ENCODE data around the gene CACNA1C.
A peak's percentile ranks its signal among the peaks of the same experiment; 100 is the strongest.

DNA sequence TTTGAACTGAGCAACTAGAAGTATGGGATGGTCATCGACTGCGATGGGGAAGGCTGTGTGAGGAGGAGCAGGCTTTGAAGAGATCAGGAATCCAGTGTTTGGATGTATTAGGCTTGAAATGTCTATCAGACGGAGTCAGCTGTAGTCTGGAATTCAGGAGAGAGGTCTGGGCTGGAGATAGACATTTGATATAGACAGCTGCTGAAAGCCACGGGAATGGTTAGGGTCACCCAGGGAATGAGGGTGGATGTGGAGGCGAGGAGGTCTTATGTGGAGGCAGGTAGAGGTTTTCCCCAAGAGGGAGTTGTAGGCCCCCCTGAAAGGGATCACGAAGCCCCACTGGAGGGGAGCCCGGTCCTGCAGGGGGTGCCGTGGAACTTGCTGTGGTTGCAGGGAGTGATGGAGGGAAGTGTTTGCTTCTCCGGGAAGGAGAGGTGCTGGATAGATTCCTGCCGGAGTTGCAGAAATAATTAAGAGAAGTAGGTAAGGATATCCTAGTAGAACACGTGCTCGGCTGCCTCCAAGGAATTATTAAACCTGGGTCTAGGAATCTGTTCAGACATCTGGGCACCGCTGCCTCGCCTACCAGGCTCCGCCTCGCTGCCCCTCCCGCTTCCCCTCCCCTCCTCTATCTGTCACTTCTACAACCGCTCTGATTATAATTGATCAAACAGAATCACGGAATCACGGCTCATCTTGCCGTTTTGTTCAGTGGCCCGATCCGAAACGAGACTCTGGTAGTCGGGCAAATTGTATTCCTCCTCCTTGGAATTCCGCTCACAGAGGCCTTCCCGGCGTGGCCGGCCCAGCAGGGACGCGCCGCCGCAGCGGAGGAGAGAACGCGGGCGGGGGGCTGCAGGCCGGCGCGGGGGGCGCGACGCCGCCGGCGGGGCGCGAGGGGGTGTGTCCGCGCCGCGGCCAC lies 826 bp upstream of the CACNA1C start:
- TF ChIP-seq, protein P1, sequence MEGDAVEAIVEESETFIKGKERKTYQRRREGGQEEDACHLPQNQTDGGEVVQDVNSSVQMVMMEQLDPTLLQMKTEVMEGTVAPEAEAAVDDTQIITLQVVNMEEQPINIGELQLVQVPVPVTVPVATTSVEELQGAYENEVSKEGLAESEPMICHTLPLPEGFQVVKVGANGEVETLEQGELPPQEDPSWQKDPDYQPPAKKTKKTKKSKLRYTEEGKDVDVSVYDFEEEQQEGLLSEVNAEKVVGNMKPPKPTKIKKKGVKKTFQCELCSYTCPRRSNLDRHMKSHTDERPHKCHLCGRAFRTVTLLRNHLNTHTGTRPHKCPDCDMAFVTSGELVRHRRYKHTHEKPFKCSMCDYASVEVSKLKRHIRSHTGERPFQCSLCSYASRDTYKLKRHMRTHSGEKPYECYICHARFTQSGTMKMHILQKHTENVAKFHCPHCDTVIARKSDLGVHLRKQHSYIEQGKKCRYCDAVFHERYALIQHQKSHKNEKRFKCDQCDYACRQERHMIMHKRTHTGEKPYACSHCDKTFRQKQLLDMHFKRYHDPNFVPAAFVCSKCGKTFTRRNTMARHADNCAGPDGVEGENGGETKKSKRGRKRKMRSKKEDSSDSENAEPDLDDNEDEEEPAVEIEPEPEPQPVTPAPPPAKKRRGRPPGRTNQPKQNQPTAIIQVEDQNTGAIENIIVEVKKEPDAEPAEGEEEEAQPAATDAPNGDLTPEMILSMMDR (conservative IDR thresholded peaks at IDR 0.05 in 1 of 2, IDR thresholded peaks at IDR 0.05 in 1 of 2; ENCODE audit: extremely low read depth in 1 of 2, insufficient read depth in 1 of 2, low read depth in 1 of 2, low read length in 2 of 2): no peak
- peak; percentile 77 for TF ChIP-seq EZH2 (IDR thresholded peaks at IDR 0.05; ENCODE audit: borderline replicate concordance, low read length)
